Gastrocnemius medialis (tissue), 4 donors: ENCODE results near the gene MRGPRX2.

ENCODE experiments used
- CTCF ChIP-seq, 5 experiments: fragments of 450-650 bp in 3 of 5; fragments of 200-600 bp in 2 of 5; sonication (generic) in 2 of 5; IDR thresholded peaks in 4 of 5; conservative IDR thresholded peaks in 1 of 5; 1 replicate in 4 of 5; 2 replicates in 1 of 5; pipeline ENCODE4 v1.5.1; 2016 to 2019; ENCODE audit warnings: antibody characterized with exemption in 5 of 5, mild to moderate bottlenecking in 3 of 5, moderate library complexity in 3 of 5
- POLR2A ChIP-seq, 2 donors: fragments of 450-650 bp; IDR thresholded peaks; one replicate each; pipeline ENCODE4 v1.6.1; 2017; ENCODE audit warnings: antibody characterized with exemption in 2 of 2, mild to moderate bottlenecking in 2 of 2, moderate library complexity in 2 of 2

GRCh38 chr11:19072464-19072863, 11.9 kb upstream of the MRGPRX2 start:
- TF ChIP-seq CTCF (IDR thresholded peaks at IDR 0.05 in 4 of 5, conservative IDR thresholded peaks at IDR 0.05 in 1 of 5) = no peak
- no peak for TF ChIP-seq POLR2A (IDR thresholded peaks at IDR 0.05)
